Activated CD8-positive, alpha-beta memory T cell treated with anti-CD3 and anti-CD28 coated beads for 36 hours (primary cell): Measurements from ENCODE around the gene UTRN. TPM values are rescaled to one million over a fixed set of nuclear protein-coding genes. Genes with fewer than 3 reads are reported as not detected.

Experiments
- CTCF ChIA-PET: fragments of 350-600 bp; sonication (Branson Sonifier 250); formaldehyde crosslinking; loops from one replicate; lab custom pipeline; 2021; ENCODE audit warnings: antibody characterized with exemption; lab: Charles Lee
- POLR2A ChIA-PET: fragments of 350-600 bp; sonication (Branson Sonifier 250); formaldehyde crosslinking; loops from one replicate; lab custom pipeline; 2021; ENCODE audit warnings: antibody characterized with exemption; lab: Charles Lee
- total RNA-seq, 2 experiments: library from RNA; stranded (reverse); gene quantifications; one replicate each; pipeline ENCODE4 v1.2.3, GENCODE V29; 2021

Gene UTRN
- total RNA-seq, 2 experiments from 2014 or later: 31.5 to 31.8 TPM

DNA sequence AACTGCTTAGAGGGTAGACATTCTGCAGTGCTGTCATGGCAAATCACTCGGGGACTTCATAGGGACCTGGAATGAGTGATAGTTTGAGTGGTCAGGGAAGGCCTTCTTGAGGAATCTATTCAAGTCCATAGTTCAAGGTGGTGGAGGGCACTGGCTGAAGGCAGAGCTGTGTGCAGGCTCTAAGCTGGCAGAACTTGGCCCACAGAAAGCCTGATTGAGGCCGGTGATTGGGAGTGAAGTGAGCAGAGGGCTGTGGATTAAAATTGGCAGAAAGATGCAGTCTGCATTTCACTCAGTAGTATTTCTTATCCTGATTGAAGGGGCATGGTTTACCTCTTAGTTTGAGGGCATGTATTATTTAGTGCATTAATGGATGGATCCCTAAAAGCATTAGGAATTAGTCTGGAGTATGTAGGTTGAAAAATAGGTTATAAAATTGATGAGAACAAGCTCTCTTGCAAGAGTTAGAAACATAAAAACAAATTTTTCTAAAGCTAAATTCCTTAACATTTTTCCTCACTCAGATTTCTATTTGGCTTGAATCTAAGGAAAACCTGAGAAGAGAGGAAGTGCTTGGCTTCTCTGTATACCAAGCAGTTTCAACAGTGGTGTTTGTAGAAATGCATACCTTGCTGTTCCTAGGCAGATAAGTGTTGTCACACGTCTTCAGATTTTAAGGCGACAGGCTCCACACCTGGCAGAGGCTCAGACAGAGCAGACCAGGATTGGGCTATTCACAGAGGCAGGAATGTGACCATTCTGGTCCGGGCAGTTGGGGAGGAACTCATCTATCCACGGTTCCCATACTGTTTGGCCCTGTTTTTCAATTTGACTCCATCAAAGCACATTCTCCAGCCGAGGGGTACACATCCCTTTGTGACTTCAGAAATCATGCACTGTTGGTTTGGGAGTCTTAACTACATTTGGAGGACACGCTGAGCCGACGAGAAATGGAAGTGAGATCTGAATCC, 45.2 kb downstream of the UTRN start:
- CTCF ChIA-PET: no interaction called here
- POLR2A ChIA-PET: no interaction called here

DNA sequence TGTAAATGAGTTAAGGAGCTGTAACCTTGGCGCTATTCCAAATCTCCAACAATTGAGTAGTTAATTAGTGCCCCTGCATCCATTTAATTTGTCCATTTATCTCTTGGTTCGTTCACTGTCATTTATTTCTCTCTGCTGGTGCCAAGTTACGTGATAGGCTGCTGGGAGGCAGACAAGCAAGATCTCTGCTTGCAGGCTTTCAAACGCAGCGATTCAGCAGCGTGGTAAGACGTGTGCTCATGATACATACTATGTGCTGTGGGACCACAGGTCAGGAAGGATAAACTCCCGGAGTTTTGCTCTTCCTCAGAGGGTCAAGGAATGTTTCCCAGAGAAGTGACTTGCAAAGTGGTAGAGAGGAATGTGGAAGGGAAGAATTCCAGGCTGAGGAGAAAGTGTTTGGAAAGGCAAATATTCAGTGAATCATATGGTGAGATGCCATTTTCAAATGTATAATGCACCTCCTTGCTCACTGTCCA, 46.4 kb downstream of the UTRN start:
- ChIA-PET CTCF (no interaction called here), POLR2A (no interaction called here)

DNA sequence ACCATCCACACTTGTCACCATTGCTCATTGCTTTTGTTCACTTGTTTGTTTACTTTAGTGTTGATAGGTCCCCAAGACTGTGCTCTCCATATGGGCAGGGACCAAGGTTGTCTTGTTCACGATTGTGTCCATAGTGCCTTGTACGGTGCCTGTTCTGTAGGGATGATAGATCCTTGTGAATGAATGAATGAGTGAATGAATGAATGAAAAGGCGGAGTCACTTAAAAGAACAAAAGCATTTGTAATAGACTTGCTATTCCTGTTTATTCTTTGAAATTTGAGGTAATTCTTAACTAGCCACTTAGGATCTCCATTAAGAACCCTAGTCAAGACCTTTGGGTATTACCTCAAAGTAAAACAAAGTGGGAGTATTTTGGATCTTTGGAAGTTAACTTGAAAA, 47.0 kb downstream of the UTRN start:
- ChIA-PET CTCF (no interaction called here), POLR2A (no interaction called here)

DNA sequence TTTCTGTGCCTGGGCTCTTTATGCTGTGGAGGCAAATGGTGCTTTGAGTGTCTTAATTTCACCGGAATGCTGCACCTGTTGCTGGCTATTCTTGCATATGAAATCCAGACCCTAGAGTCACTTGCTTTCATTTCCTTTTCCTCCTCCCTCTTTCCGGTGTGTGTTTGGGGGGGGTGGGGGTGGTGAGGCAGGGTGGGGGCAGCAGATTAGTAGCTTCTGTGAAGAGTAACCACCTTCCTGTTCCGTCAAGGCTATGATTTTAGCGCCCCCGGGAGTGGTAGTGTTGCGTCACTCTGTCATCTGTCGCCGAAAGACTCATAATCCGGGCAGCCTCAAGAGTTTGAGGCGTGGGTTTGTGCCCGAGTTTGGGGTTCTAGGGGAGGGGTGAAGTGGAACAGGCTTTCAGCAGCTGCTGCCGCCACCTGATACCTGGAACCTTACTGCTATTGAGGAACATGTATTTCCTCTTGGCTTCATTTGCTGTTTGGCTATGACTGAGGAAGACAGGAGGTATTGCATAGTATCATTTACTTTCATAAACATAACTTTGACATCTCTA, 49.1 kb downstream of the UTRN start:
- ChIA-PET CTCF (interaction anchor here (1.4 kb wide), 1 partner anchor 9 kb away, joined by 5 read pairs; no protein-coding TSS in a partner anchor), POLR2A (interaction anchor here (0.5 to 1.0 kb wide), 3 partner anchors 11 to 226 kb away, joined by 3 to 4 read pairs (median 3); no protein-coding TSS in a partner anchor)

Other genes with a start within 250 kb of the UTRN start
- gene SF3B5, start 189.8 kb upstream of the UTRN start, total RNA-seq: 100 to 1,000 TPM; 268 to 278 TPM
- gene STX11, start 134.8 kb upstream of the UTRN start, total RNA-seq: 10 to 100 TPM; 23.1 to 24.7 TPM